Measurements from ENCODE around the gene ZNF438.

Gene ZNF438

DNA sequence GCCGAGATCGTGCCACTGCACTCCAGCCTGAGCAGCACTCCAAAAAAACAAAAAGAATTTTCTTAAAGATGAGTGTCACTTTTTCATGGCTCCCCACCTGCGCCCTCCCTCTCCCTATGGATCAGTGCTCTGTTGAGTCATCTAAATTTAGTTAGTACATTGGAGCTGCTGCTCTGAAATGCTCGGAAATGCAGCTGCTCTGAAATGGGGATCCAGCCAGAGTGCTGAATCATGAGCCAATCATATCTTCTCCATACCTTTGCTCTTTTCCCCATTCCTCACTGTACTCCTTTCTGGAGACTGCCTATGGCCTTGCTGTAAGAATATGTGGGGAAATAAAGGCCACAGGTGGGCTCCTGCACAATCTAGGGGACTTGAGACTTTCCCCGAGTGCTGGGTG is 188.8 kb downstream of the ZNF438 start:
- no peak for DNase-seq (ENCODE audit: low read depth)

DNA sequence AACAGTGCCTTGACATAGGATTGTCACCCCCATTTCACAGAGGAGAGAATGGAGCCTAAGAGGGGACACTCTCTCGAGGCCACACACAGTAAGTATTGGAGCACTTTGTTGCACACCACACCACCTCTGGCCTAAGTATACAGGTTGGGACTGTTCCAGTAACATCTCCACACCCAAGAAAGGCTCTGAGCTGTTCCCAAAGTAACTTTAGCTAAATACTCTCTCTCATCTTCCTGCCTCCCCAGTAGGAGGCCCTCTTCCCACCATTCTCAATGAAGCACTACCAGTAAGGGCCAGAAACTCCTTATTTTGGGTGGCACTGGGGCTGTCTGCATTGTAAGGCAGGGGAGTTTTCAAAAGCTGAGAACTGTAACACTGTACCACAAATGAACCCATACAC is 189.5 kb downstream of the ZNF438 start:
- no peak for DNase-seq (ENCODE audit: low read depth)

DNA sequence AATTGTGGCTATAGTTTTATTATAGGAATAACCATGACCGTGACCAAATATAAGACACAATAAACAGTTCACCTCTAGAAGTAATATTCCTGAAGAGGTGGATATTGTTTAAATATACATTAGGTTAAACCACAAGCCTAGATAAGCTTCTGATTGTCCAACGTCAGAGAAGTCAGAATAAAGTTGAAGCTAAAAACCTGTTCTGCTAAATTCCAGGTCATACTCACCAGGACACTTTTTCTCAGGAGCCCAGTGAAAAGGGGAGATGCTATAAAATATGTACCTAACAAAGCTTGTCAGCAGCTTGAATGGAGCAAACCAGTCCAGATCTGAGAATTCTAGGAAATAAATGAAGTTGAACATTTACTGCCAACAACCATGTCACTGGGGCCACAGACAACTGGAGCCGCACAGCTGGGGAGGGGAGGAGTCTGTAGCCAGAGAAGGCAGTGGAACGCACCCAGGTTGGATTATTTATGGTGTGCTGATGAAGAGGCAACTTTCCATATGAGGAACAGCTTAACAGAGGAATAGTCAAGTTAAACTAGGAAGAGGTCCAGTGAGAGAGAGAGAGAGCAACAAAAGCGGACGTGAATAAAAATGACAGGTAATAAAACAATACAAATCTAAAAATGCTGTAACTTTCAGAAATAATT is 191.1 kb downstream of the ZNF438 start:
- DNase-seq (ENCODE audit: low read depth) = no peak

DNA sequence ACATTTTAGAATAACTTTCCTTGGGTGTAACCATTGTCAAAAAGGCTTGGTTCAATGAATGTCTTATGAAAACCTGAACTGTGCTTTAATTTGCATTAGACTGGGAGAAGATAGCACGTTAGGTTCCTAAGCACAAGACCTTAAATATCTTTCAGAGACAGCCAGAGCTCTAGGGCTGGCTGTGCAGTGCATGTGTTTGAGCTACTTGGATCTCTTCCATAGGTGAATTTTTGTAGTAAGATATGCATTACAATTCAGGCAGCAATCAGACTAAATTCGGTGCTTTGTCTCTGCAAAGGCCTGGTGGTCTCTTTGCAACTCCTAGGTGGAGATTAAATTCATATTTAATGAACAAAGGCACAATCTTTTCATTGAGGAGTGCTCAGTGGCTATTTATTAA is 192.0 kb downstream of the ZNF438 start:
- DNase-seq (ENCODE audit: low read depth) = no peak

DNA sequence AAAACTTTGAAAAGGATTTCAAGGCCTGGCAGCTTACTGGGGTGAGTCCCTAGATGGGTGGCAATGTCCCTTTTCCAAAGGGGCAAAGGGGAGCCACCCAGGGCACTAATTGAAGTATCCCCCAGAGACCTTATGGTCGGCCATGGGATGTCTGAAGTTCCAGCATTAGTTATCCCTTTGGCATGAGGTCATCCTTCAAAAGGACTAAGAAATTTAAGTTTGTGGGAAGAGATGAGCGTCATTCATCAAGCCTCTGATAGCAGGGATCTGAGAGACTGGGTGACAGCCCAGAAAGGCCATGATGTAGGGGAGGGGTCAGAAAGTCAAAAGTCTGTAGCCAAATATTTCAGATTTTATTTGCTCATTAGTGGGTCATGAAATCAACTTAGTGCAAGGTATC is 195.3 kb downstream of the ZNF438 start:
- DNase-seq (ENCODE audit: low read depth) = no peak

DNA sequence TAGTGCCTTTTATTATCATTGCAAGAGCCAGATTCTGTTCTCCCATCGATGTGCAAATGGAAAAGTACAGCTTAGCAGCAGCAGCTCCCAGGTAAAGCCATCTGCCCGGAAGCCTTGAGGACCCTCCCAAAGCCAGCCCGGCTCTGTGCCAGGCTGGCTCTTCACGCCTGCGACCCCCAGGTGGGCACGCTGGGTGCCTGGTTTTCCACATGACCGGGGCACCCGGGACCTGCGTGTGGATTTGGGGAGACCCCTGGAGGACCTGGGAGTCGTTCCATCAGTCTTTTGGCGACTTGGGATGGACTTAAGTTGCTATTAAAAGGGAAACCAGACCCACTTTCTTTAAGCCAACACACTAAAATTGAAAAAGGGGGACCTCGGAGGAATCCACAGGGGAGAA is 196.5 kb downstream of the ZNF438 start:
- DNase-seq (ENCODE audit: low read depth) = no peak

DNA sequence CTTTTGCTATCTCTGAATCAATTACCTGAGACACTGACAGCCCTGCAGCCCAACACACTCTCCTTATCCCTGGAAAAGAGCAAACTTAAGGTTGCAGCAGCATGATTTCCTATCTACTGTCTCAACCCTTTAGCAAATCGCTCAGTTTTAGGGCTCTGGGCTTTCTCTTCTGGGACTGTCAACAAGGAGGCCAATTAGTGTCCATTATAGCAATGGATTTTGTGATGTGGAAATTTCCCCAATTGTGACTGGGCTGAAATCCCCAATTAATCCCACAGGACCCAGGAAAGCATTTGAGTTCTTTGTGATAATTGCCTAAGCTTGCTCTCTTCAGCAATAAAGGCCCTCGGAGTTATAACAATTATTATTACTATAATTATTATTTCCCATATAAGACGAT is 197.0 kb downstream of the ZNF438 start:
- DNase-seq (ENCODE audit: low read depth) = no peak

DNA sequence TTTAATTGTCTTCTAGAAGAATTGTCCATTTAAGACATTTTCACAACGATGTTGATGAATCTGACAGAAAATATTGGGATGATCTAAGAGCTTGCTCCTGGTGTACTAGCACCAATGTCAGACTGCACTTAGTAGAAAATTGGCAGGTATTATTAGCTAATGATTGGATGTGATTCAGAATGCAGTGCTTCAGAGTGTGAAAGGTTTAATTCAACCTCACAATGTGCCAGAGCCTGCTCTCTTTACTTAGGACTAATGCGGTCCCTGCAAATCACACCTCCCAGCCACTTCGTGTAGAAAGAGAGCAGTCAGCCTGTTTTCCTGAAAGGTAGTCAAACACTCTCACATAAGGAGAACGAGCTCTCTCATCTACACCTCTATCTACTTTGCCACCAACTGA is 197.5 kb downstream of the ZNF438 start:
- no peak for DNase-seq (ENCODE audit: low read depth)

DNA sequence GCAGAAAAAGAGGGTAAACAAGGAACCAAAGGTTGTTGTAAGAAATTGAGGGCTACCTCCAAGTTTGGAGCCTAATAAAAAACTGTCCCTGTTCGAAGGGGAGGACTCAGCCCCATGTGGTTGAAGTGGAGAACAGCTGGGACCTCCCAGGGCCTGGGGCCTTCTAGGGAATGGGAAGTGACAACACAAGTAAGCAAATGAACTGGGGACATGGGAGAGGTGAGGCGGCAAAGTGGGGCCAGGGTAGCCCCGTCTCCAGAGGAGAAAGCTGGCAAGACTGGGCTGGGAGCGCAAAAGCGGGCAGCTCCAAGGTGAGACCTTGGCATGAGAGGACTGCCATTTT is 198.1 kb downstream of the ZNF438 start:
- no peak for DNase-seq (ENCODE audit: low read depth)

DNA sequence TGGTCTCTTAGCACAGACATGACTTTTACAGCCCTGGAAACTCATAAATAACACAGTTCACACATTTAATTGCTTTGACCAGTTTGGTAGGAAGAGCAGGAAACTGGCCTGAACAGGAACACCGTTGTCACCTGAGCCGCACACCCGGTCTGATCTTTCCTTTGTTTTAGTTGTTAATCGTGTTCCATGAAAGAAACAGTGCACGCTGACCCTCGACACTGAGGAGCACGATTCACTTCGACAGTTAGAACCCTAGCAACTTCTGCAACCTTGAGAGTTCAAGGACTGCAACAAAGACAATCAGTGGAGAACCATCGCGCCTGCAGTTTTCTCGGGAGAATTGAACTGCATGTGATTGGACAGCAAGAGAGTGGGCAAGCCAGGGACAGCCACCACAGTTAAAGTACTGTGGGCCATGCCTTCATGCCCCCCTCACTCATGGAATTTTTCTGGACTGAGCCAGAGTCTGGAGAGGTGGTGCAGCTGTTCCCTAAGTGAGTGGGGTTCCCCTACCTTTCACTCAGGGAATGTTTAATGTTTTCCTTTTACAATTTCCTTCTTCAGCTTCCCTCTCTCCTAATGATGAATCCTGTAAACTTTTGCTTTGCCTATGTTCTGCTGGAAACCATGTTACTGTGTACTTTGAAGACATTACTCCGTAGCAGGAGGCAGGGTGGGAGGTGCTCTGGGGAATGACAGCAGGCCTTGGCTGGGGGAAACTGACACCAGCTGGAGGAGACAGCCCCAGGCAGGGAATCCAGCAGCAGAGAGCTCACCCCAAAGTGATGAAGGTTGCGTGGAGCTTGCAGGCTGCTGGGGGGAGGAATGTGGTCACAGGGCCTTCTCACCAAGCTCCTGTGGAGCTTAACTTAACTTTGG is 198.7 kb downstream of the ZNF438 start:
- no peak for DNase-seq (ENCODE audit: low read depth)

DNA sequence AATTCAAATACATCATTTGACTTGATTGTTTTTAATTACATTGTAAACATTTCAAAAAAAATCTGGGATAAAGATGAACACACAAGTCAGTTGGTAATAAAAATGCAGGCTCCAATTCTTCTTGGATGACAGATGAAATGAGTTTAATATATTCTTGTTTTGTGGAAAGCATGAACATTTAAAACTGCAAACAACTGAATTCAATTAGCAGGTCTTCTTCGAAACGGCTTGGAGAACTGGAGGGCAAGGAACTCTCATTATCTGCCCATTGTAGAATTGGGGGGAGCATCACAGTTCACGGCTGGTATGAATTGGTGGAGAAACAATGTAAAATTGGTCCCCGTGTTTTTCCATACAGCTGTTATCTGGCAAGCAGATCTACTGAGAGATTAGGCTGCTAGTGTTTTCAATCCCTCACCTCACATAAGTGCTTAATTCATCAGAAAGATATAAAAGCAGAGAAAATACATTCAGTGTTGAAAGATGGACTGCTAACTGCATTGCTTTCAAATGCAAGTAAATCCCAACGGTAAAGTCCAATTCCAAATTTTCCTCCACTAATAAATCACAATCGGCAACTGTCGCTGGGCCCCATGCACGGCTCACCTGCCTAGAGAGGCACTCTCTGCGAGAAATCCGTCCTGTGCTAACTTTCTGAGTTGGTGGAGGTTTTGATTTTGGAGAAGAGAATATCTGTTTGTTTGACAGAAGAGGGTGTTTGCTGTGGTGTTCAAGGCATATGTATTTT is 199.5 kb downstream of the ZNF438 start:
- DNase-seq (ENCODE audit: low read depth) = no peak

DNA sequence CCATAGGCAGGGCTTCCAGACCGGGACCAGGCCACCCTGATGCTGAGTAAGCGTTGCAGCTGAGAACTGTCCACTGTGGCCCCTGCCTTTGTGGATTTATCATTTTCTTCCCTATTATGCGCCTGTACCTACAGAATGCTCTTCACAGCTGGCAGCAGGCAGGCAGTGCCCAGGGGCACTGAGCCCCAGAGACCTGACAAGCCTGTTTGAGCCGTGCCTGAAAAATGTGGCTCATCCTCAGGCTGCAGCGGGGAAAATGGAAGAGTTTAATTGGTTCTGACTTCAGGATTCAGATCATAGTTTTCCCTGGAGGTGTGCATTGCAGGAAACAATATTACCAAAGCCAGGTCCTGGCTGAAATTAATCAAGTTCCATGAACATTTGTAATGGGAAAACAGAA is 200.2 kb downstream of the ZNF438 start:
- DNase-seq (ENCODE audit: low read depth) = no peak

DNA sequence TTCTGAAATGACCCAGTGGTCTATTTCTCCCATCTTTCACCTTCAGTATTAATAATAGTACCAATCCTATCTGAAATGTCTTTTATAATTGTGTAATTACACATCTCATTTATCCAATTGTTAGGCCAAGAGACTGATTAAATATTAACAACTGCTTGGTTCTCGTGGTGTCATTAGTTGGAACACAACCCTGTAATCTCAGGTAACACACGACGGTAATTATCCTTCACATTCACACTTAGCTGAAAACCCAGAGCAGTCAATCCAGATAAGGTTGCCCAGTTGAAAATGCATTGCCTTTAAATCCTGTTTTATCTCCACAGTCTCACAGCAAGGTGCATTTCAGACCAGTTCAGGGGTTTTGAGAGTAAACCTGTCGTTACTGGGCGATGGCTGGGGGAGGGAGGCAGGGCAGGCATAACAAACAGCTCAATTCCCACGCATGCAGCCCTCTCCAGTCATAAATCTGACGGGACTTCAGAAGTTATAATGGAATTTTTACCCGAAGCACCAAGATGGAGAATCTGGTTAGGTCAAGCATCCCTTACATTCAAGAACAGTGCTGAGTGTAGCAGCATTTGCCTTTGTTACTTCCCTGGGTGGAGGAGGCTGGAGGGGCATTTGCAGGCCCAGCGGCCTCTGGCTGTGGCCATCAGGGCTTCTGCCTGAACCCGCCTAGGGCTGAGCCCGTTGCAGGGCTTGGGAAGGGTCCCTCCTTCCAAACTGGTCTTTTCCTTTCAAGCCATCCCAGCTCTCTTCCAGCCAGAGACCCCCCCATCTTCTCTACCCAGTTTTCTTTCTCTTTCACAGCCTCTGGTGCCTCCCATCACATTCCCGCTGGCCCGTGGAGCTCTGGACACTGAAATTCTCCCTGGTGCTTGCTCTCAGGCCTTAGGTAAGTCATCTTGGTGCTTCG is 201.1 kb downstream of the ZNF438 start:
- DNase-seq (ENCODE audit: low read depth) = no peak

DNA sequence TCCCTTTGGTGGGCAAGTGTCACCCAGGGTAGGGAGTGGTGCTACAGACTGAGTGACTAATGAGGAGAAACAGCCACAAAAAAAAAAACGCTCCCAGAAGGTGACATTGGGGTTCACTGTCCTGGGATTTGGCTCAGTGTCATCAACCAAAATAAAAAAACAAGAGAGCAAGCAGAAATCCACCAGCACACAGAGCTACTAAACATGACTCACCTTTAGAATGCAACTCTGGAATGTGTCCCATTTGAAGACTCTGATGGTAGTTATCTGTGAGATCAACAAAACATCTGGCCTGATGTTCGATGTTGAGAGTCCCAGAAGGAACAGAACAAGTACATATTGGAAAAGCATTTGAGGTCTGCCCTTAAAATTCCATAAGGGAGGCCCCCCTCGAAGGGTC is 201.8 kb downstream of the ZNF438 start:
- no peak for DNase-seq (ENCODE audit: low read depth)

DNA sequence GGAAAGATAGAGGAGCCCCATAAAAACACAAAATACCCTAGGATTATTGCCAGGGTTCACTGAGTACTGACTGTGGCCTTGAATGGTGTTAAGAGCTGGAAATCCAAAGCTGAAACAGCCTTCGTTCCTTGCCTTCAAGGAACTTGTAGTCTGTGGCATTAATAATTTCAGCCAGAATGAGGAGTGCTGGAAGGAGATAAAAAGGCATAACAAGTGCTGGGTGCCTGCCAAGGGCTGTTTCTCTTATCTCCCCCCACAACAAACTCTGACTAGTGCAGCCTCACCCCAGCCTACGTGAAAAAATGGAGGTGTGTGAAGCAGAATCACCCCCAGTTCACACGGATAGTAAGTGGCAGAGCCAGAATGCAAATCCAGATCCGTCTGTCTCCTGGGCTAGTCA is 203.0 kb downstream of the ZNF438 start:
- no peak for DNase-seq (ENCODE audit: low read depth)

DNA sequence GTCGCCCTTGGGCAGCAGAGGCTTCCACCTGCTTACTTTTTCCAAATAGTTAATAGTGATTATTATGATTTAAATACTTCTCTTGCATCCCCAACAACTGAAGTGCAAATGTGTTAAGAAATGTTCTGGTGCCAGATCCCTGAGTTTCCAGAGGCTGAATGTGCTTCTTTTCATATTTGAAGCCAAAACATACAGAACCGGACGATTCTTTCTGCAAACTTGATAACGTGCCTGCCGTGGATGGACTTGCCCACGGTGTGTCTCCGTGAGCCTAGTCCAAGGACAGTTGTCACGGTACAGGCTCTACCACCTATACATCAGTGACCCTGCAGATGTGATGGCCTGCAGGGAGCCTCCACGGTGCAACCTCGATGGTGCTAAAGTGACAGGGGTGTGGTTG is 203.5 kb downstream of the ZNF438 start:
- no peak for DNase-seq (ENCODE audit: low read depth)

DNA sequence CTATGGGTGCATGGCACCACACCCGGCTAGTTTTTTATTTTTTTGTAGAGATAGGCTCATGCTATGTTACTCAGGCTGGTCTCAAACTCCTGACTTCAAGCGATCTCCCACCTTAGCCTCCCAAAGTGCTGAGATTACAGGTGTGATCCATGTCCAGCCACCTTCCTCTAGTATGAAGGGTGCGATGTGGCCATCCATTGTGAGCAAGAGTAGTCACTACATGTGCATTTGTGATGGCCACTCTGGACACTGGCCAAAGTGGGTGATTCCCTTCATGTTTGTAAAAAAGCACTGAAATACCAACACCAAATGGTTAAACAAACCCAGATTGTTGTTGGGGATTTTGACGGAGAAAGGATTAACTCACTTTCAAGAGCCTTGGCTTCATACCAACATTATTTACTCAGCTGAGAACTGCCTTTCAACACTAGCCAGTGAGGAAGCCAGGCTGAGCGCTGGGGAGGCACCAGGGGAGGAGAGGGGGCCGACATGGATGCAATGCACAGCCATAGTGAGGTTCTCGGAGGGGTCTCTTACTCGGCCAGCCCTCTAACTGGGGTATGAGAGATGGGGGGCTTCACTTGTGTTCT is 204.0 kb downstream of the ZNF438 start:
- DNase-seq (ENCODE audit: low read depth) = no peak

DNA sequence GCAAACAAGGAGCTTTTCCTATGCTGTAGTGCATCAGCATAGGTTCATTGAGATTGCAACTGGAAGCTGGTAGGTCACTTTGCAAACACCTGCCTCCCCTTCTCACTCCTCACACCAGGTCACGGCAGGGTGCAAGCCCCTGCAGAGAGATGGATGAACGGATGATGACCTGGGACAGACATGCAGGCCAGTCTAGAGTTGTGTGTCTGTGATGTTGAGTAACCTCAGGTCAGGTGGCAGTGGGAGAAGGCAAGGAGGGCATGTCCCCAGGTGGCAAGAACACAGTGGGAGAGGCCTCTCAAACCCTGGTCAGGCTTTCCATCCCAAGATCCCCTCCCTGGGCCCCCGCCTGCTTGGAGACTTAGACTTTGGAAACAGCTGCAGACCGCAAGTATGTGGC is 205.0 kb downstream of the ZNF438 start:
- no peak for DNase-seq (ENCODE audit: low read depth)

DNA sequence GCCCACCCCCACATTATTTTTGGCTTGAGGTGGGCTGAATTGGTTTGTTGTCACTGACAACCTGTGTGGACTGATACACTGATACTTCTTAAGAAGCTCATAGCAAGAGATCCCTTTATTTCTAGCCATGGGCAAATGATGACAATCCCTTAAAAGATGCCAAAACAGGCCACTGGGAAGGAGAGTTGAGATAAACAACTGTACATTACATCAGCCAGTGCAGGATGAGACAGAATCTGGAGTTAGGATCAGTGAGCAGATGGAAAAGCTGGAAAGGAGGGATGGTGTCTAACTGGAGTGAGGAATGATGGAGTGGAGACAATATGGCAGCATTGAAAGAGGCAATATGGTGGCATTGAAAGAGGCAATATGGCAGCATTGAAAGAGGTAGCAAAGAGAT is 206.2 kb downstream of the ZNF438 start:
- DNase-seq (ENCODE audit: low read depth) = no peak

DNA sequence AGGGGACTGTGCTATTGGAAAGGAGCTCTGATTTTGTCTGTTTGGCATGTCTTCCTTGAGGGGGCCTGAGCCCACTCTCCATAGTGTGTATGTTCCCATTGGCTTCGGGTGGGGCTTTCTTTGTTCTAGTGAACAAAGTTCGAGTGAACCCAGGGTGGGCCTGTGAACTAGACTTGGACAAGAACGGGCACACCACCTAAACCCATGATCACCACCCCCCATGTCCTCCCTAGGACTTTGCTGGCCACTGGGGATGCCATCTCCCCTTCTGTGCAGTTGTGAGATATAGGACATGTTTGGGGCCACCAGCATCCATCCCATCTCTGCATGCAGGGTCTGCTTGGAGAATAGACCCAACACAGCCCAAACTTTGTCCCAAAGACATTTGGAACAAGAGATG is 206.6 kb downstream of the ZNF438 start:
- DNase-seq (ENCODE audit: low read depth) = no peak

DNA sequence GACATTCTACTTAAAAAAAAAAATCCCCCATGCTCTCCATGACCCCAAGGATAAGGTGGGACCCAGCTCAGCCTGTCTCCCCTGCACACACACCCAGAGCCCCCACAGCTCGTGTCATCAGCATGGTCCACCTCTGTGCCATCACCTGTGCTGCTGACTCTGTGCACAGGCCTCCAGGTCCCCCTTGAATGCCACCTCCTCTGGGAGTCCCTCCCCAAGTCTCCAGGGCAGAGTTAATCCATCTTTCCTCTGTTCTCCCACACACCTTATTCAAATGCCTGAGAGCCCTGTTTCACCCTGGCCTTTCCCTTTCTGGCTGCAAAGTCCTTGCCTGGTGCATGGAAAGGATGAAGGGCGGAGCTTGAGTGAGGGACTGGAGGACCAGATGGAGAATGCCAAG is 208.0 kb downstream of the ZNF438 start:
- DNase-seq (ENCODE audit: low read depth) = no peak

All from stimulated activated CD8-positive, alpha-beta memory T cell treated with anti-CD3 and anti-CD28 coated beads, Interleukin-12 subunit alpha, Interleukin-12 subunit beta, amount 100 ng/mL, for 1 hour (primary cell).